Keratinocyte (primary cell): ENCODE measurements around the gene PRELP.

Experiments
- EZH2 ChIP-seq: IDR thresholded peaks from one replicate; pipeline ENCODE4 v1.6.1; 2012; ENCODE audit warnings: inconsistent platforms, mild to moderate bottlenecking, low read length, moderate library complexity
- TF ChIP-seq, protein P1 (sequence below), 3 experiments: IDR thresholded peaks in 1 of 3; conservative IDR thresholded peaks in 1 of 3; optimal IDR thresholded peaks in 1 of 3; 2 replicates in 2 of 3; 3 replicates in 1 of 3; pipeline versions ENCODE3 to v1.5.1; 2011; ENCODE audit warnings: low read length in 3 of 3, mild to moderate bottlenecking in 3 of 3, moderate library complexity in 2 of 3, control low read depth in 1 of 3, inconsistent platforms in 1 of 3; ENCODE audit not compliant: insufficient read depth in 2 of 3; ENCODE audit errors: extremely low read depth in 1 of 3

DNA sequence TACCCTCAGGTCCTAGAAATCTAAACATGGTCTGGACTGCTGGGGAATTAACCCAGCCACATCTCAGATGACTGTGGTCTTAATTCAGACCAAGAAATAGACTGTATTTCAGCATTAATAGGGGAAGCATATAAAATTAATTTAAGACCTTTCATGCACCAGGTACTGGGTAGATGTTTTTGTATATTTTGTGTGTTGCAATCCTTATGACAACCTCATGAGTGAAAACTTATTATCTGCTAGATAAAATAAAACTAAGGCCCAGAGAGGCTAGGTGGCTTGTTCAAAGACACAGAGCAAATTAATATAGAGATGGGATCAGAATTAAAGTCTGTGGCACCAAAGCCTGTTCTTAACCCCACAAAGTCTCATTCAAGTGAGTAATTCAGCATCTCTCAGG is 58.4 kb downstream of the PRELP start:
- TF ChIP-seq, protein P1, sequence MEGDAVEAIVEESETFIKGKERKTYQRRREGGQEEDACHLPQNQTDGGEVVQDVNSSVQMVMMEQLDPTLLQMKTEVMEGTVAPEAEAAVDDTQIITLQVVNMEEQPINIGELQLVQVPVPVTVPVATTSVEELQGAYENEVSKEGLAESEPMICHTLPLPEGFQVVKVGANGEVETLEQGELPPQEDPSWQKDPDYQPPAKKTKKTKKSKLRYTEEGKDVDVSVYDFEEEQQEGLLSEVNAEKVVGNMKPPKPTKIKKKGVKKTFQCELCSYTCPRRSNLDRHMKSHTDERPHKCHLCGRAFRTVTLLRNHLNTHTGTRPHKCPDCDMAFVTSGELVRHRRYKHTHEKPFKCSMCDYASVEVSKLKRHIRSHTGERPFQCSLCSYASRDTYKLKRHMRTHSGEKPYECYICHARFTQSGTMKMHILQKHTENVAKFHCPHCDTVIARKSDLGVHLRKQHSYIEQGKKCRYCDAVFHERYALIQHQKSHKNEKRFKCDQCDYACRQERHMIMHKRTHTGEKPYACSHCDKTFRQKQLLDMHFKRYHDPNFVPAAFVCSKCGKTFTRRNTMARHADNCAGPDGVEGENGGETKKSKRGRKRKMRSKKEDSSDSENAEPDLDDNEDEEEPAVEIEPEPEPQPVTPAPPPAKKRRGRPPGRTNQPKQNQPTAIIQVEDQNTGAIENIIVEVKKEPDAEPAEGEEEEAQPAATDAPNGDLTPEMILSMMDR (optimal IDR thresholded peaks at IDR 0.05 in 1 of 3, IDR thresholded peaks at IDR 0.05 in 1 of 3, conservative IDR thresholded peaks at IDR 0.05 in 1 of 3; ENCODE audit: extremely low read depth in 1 of 3, insufficient read depth in 2 of 3, low read length in 3 of 3): no peak
- no peak for TF ChIP-seq EZH2
